Hepatocyte (in vitro differentiated cells): ENCODE data around the gene GALNT15.

Source experiments
- EZH2 ChIP-seq: fragments of 200-600 bp; sonication (generic); IDR thresholded peaks from 2 replicates; pipeline ENCODE4 v1.6.1; 2016; ENCODE audit warnings: antibody characterized with exemption, mild to moderate bottlenecking, borderline replicate concordance
- EZH2phosphoT487 ChIP-seq: fragments of 200-600 bp; sonication (generic); IDR thresholded peaks from one replicate; pipeline ENCODE4 v1.6.1; 2018; ENCODE audit warnings: antibody characterized with exemption, mild to moderate bottlenecking, low read depth, moderate library complexity; ENCODE audit not compliant: unreplicated experiment, severe bottlenecking
- TF ChIP-seq, protein P1 (sequence below): fragments of 200-600 bp; sonication (generic); IDR thresholded peaks from 2 replicates; pipeline ENCODE4 v1.5.1; 2016; ENCODE audit warnings: antibody characterized with exemption, mild to moderate bottlenecking; ENCODE audit not compliant: poor library complexity

DNA sequence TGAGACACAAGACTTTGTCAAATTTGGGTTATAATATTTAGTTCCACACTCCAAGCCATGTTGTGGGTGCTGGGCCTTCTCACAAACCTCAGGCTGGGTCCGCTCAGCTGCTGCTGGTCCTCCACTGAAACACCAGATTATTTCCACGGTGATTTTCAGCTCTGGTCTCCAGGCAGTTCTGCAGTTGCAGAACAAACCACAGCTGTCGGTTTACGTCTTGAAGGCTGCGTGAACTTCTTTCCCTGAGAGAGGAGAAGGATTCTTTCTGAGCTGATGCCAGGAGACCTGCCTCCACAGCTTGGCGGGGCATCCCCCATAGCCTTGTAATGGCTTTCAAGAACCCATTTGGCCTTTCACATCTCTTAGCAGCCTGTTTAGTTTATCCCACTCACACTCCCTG is 16.2 kb downstream of the GALNT15 start:
- TF ChIP-seq, protein P1, sequence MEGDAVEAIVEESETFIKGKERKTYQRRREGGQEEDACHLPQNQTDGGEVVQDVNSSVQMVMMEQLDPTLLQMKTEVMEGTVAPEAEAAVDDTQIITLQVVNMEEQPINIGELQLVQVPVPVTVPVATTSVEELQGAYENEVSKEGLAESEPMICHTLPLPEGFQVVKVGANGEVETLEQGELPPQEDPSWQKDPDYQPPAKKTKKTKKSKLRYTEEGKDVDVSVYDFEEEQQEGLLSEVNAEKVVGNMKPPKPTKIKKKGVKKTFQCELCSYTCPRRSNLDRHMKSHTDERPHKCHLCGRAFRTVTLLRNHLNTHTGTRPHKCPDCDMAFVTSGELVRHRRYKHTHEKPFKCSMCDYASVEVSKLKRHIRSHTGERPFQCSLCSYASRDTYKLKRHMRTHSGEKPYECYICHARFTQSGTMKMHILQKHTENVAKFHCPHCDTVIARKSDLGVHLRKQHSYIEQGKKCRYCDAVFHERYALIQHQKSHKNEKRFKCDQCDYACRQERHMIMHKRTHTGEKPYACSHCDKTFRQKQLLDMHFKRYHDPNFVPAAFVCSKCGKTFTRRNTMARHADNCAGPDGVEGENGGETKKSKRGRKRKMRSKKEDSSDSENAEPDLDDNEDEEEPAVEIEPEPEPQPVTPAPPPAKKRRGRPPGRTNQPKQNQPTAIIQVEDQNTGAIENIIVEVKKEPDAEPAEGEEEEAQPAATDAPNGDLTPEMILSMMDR, result no peak
- TF ChIP-seq EZH2, result no peak
- TF ChIP-seq EZH2phosphoT487, result no peak
